ENCODE results near the gene PEX3. TPM values are rescaled to one million over a fixed set of nuclear protein-coding genes. Genes with fewer than 3 reads are reported as not detected.

PEX3 gene
- total and polyA plus RNA-seq, 2 experiments from 2014 or later: 13.8 to 19.4 TPM

- TF ChIP-seq REST (IDR thresholded peaks at IDR 0.05; ENCODE audit: unreplicated experiment) (no peak), ZNF114 (CRISPR knock-in tag; IDR thresholded peaks at IDR 0.05) (no peak), NANOG (IDR thresholded peaks at IDR 0.05; ENCODE audit: borderline replicate concordance) (no peak), EZH2 (IDR thresholded peaks at IDR 0.05; ENCODE audit: low read depth, unreplicated experiment) (no peak), STAT1 (IDR thresholded peaks at IDR 0.05; ENCODE audit: unreplicated experiment) (no peak)
These were observed 54.5 kb downstream of the PEX3 start (continued) for GRCh38 chr6:143505111-143505510.

GRCh38 chr6:143505537-143505936 is 54.9 kb downstream of the PEX3 start:
- no peak for TF ChIP-seq ZNF331 (CRISPR knock-in tag; IDR thresholded peaks at IDR 0.05; ENCODE audit: low read depth)
- Mint-ChIP-seq H3K27me3 (ENCODE audit: insufficient read depth, low read depth, poor library complexity) (peaks cover 3% of the 10 kb centered on the region), H3K36me3 (ENCODE audit: low read depth) (peaks cover 24% of the 10 kb centered on the region), H3K4me3 (no peak overlapping the region), H3K9me3 (no peaks in the 10 kb centered on the region), H3K27ac (no peak overlapping the region), H3K4me1 (peaks cover 3% of the 10 kb centered on the region; the same call in 2 of the 3 replicates)
- peaks cover 18% of the 10 kb centered on the region; the same call in 1 of the 2 replicates for H3K36me3 ChIP-seq (ENCODE audit: insufficient read depth)
- no peak overlapping the region for H2AFZ ChIP-seq
- H3K79me2 ChIP-seq (replicated peaks; ENCODE audit: insufficient read depth): peaks cover 21% of the 10 kb centered on the region
- no peak overlapping the region for H3K4me2 ChIP-seq
- H3K4me3 ChIP-seq: no peak overlapping the region
- H3K27me3 ChIP-seq (ENCODE audit: insufficient read depth): no peaks in the 10 kb centered on the region
- no peak overlapping the region for H3K27ac ChIP-seq (ENCODE audit: low read depth)
- H3K9me2 ChIP-seq (ENCODE audit: insufficient read depth): peaks cover under 1% of the 10 kb centered on the region; the same call in 1 of the 2 replicates
- H3F3A ChIP-seq (replicated peaks; ENCODE audit: low read depth): no peaks in the 10 kb centered on the region
- 0 out of 2 replicates have a peak, but pooled peaks cover 5% of the 10 kb centered on the region for H4K20me1 ChIP-seq (replicated peaks; ENCODE audit: insufficient read depth)
- DNase-seq (ENCODE audit: low spot score) (no peak), ATAC-seq (no peak)
- H3K4me1 ChIP-seq (ENCODE audit: insufficient read depth): no peaks in the 10 kb centered on the region; the same call in 1 of the 2 replicates

- Histone ChIP-seq H3F3A (replicated peaks; ENCODE audit: low read depth) (no peaks in the 10 kb centered on the region), H3K4me1 (ENCODE audit: insufficient read depth) (no peaks in the 10 kb centered on the region; the same call in 1 of the 2 replicates), H3K27me3 (ENCODE audit: insufficient read depth) (no peaks in the 10 kb centered on the region), H3K4me3 (no peak overlapping the region), H2AFZ (no peak overlapping the region), H3K79me2 (replicated peaks; ENCODE audit: insufficient read depth) (peaks cover 27% of the 10 kb centered on the region), H3K4me2 (no peak overlapping the region), H3K9me2 (ENCODE audit: insufficient read depth) (peaks cover 4% of the 10 kb centered on the region; the same call in 1 of the 2 replicates), H3K36me3 (ENCODE audit: insufficient read depth) (peaks cover 16% of the 10 kb centered on the region; the same call in 1 of the 2 replicates), H4K20me1 (replicated peaks; ENCODE audit: insufficient read depth) (0 out of 2 replicates have a peak, but pooled peaks cover 5% of the 10 kb centered on the region), H3K27ac (ENCODE audit: low read depth) (no peak overlapping the region)
- Mint-ChIP-seq H3K27me3 (ENCODE audit: insufficient read depth, low read depth, poor library complexity) (peaks cover 3% of the 10 kb centered on the region), H3K4me3 (no peak overlapping the region), H3K27ac (no peak overlapping the region), H3K4me1 (peaks cover 3% of the 10 kb centered on the region; the same call in 2 of the 3 replicates), H3K9me3 (no peaks in the 10 kb centered on the region), H3K36me3 (ENCODE audit: low read depth) (peaks cover 22% of the 10 kb centered on the region)
- no peak for ATAC-seq
- DNase-seq (ENCODE audit: low spot score): no peak
- no peak for TF ChIP-seq CTCF (conservative IDR thresholded peaks at IDR 0.05; ENCODE audit: low read depth in 2 of 2)
- no peak for TF ChIP-seq NANOG (IDR thresholded peaks at IDR 0.05; ENCODE audit: borderline replicate concordance)
- TF ChIP-seq EZH2 (IDR thresholded peaks at IDR 0.05; ENCODE audit: low read depth, unreplicated experiment): no peak
- no peak for TF ChIP-seq REST (IDR thresholded peaks at IDR 0.05; ENCODE audit: unreplicated experiment)
- TF ChIP-seq ETS1 (IDR thresholded peaks at IDR 0.05): no peak
- no peak for TF ChIP-seq ZNF331 (CRISPR knock-in tag; IDR thresholded peaks at IDR 0.05; ENCODE audit: low read depth)
- TF ChIP-seq EZH2phosphoT487 (IDR thresholded peaks at IDR 0.05; ENCODE audit: unreplicated experiment): no peak
These were observed 55.6 kb downstream of the PEX3 start for GRCh38 chr6:143506199-143506598.
